Heart left ventricle (tissue), 16 donors: ENCODE results near the gene PHACTR1. TPM values are rescaled to one million over a fixed set of nuclear protein-coding genes. Genes with fewer than 3 reads are reported as not detected.

Source experiments
- ATAC-seq, 4 donors: fragments of 200-7000 bp; cut with Tn5 transposase; one replicate each; pipeline ENCODE4 v1.9.1; 2020 to 2022; ENCODE audit warnings: moderate library complexity in 4 of 4, mild to moderate bottlenecking in 3 of 4, moderate number of reproducible peaks in 1 of 4
- DNase-seq, 5 donors: peaks; one replicate each; pipeline ENCODE4 v3.0.0-alpha.2; 2020
- H3K27ac ChIP-seq, 12 donors: fragments of 200-600 bp; sonication (generic) in 4 of 12; one replicate each; pipeline versions ENCODE4 v1.5.0 to v1.8.0; 2016 to 2022; ENCODE audit warnings: mild to moderate bottlenecking in 2 of 12
- H3K27me3 ChIP-seq, 9 donors: fragments of 200-600 bp; sonication (generic) in 2 of 9; one replicate each; pipeline versions ENCODE4 v1.5.1 to v1.8.0; 2016 to 2022; ENCODE audit warnings: mild to moderate bottlenecking in 3 of 9
- H3K36me3 ChIP-seq, 9 donors: fragments of 200-600 bp; sonication (generic) in 2 of 9; one replicate each; pipeline versions ENCODE4 v1.5.0 to v1.8.0; 2018 to 2022; ENCODE audit warnings: mild to moderate bottlenecking in 2 of 9
- H3K4me1 ChIP-seq, 12 donors: fragments of 200-600 bp; sonication (generic) in 4 of 12; one replicate each; pipeline versions ENCODE4 v1.5.0 to v1.8.0; 2016 to 2022; ENCODE audit warnings: mild to moderate bottlenecking in 3 of 12
- H3K4me3 ChIP-seq, 12 donors: fragments of 200-600 bp; sonication (generic) in 4 of 12; one replicate each; pipeline versions ENCODE4 v1.5.0 to v1.8.0; 2017 to 2022; ENCODE audit warnings: mild to moderate bottlenecking in 9 of 12, moderate library complexity in 4 of 12
- H3K9me3 ChIP-seq, 12 donors: fragments of 200-600 bp; sonication (generic) in 4 of 12; one replicate each; pipeline versions ENCODE4 v1.5.0 to v1.8.0; 2016 to 2022; ENCODE audit warnings: mild to moderate bottlenecking in 1 of 12
- CTCF ChIP-seq, 12 donors: fragments of 200-600 bp; sonication (generic) in 4 of 12; IDR thresholded peaks; one replicate each; pipeline versions ENCODE4 v1.5.0 to v1.8.0; 2018 to 2022; ENCODE audit warnings: antibody characterized with exemption in 12 of 12, mild to moderate bottlenecking in 5 of 12
- POLR2A ChIP-seq, 2 donors: fragments of 450-650 bp; IDR thresholded peaks; one replicate each; pipeline ENCODE4 v1.6.1; 2017; ENCODE audit warnings: antibody characterized with exemption in 2 of 2, mild to moderate bottlenecking in 2 of 2, moderate library complexity in 2 of 2
- WGBS, 4 donors: extraction: QIAGEN DNeasy Blood & Tissue Kit in 2 of 4; methylation state at CpG; one replicate each; pipeline versions ENCODE4 v1.1.5 to v1.1.7; 2013 to 2018; 5-methylcytosine and 5-hydroxymethylcytosine counted together
- intact Hi-C, 10 donors: fragments of 100-400 bp; cut with DNase I; formaldehyde crosslinking; loops; one replicate each; pipeline versions ENCODE4 v1.11.1 to v1.14.2; 2022
- polyA plus RNA-seq, 2 donors: library from polyadenylated mRNA; stranded (reverse); fragments of 200-250 nt; gene quantifications; one replicate each; pipeline ENCODE4 v1.2.3, GENCODE V29; 2013
- total RNA-seq, 9 donors: library from RNA; depleted of rRNA in 2 of 9; stranded (reverse); fragments of >200 nt in 2 of 9; fragmentation: NEBNext Ultra II Directional in 3 of 9; extraction: Animal tissue kit (Norgen Biotek cat#: 25700) in 3 of 9; gene quantifications; one replicate each; pipeline versions ENCODE4 v1.1.0 to v1.2.4, GENCODE V29; 2016 to 2023
- donor health status: ischemic (EF 13 %, LVEDD 7.1; RV severe dilation, severe dysfunction).
- donor health status: healthy with polysubstance abuse.
- donor health status: DM: no; HTN: yes; CAD: no.
- donor health status: DM: no; HTN: no; CAD: no.
- donor health status: ischemic (EF 25% LVEDD 6.9; RV normal size, moderate dysfunction).
- donor health status: ischemic (EF 25% LVEDD 5.7; RV mildly dilated, moderate dysfunction).
- donor health status: healthy.
- donor health status: DM: yes; HTN: yes; CAD: no.
- donor health status: ischemic (EF 35%, LVEDD 5.7; RV mildly dilated, moderate dysfunction).
- donor health status: nonischemic (EF 11% LVEDD 7.7; RV severe dilation, severe dysfunction).
- donor health status: DM: yes; HTN: yes; CAD: no.
- donor health status: PGD.
- donor health status: ischemic (EF 29% LVEDD 5.4; RV normal size, mild dysfunction).
- donor health status: nonischemic (EF 23%, LVEDD 6.1; RV moderate dilation, normal function).

PHACTR1 gene
- total and polyA plus RNA-seq, 11 donors, result 21.2 to 238 (median 87.4) TPM

- peak overlapping the region in 6 of 12 donors; percentile 2 to 64 (median 20) for H3K27ac ChIP-seq
- no peak overlapping the region for H3K4me3 ChIP-seq
- DNase-seq, result peak in 4 of 5 donors; percentile 41 to 76 (median 59)
- peaks cover 0 to 27% (median 9%) of the 10 kb centered on the region in 12 donors for H3K4me1 ChIP-seq
- no peaks in the 10 kb centered on the region for H3K9me3 ChIP-seq
- intact Hi-C loops, result loop anchor here in 8 of 10 donors (1.0 to 10.0 kb wide), 9 partner anchors 93 to 216 kb away; no protein-coding TSS in a partner anchor
- peak; percentile 84 to 96 (median 95) for ATAC-seq
- H3K36me3 ChIP-seq, result no peaks in the 10 kb centered on the region
- 50 to 65% (median 56%) methylated on average over 9 of the region's 9 CpGs for WGBS, 4 donors
- no peak for TF ChIP-seq POLR2A (IDR thresholded peaks at IDR 0.05)
- peak in 7 of 12 donors; percentile 12 to 46 (median 25) for TF ChIP-seq CTCF (IDR thresholded peaks at IDR 0.05)
- no peaks in the 10 kb centered on the region for H3K27me3 ChIP-seq
These were observed 404.2 kb downstream of the PHACTR1 start for GRCh38 chr6:13120483-13121482.

- Histone ChIP-seq H3K4me1 (peaks cover 0 to 24% (median 7%) of the 10 kb centered on the region in 12 donors), H3K27ac (no peak overlapping the region), H3K9me3 (peaks cover 0 to 8% (median 0%) of the 10 kb centered on the region in 12 donors), H3K27me3 (no peaks in the 10 kb centered on the region), H3K36me3 (no peaks in the 10 kb centered on the region), H3K4me3 (no peak overlapping the region)
- intact Hi-C loops, result loop anchor here in 7 of 10 donors (5.0 to 10.0 kb wide), 7 partner anchors 97 to 219 kb away; no protein-coding TSS in a partner anchor
- WGBS, 4 donors, result 84 to 90% (median 86%) methylated on average over 2 of the region's 2 CpGs
- DNase-seq, result no peak
- TF ChIP-seq POLR2A (IDR thresholded peaks at IDR 0.05), result no peak
- no peak for TF ChIP-seq CTCF (IDR thresholded peaks at IDR 0.05)
- ATAC-seq, result no peak
These were observed 407.6 kb downstream of the PHACTR1 start for GRCh38 chr6:13124131-13124530.

- Histone ChIP-seq H3K4me1 (peaks cover 0 to 11% (median 0%) of the 10 kb centered on the region in 12 donors), H3K27ac (no peak overlapping the region), H3K36me3 (no peaks in the 10 kb centered on the region), H3K4me3 (no peak overlapping the region), H3K9me3 (peaks cover 0 to 8% (median 0%) of the 10 kb centered on the region in 12 donors), H3K27me3 (no peaks in the 10 kb centered on the region)
- TF ChIP-seq CTCF (IDR thresholded peaks at IDR 0.05), result no peak
- TF ChIP-seq POLR2A (IDR thresholded peaks at IDR 0.05), result no peak
- intact Hi-C loops, result loop anchor here in 3 of 10 donors (10.0 kb wide), 3 partner anchors 111 to 221 kb away; no protein-coding TSS in a partner anchor
- WGBS, 4 donors, result 82 to 95% (median 92%) methylated on average over 3 of the region's 3 CpGs
- DNase-seq, result no peak
- no peak for ATAC-seq
These were observed 409.3 kb downstream of the PHACTR1 start for GRCh38 chr6:13125841-13126240.
